ENCODE data around the gene HBM. TPM values are rescaled to one million over a fixed set of nuclear protein-coding genes. Genes with fewer than 3 reads are reported as not detected.

Gene HBM
- total RNA-seq, 2 donors from 2014 or later = not detected

GRCh38 chr16:138049-138417, 27.7 kb upstream of the HBM start:
- peaks cover 14% of the 10 kb centered on the region for H3K4me1 ChIP-seq
- peak overlapping the region in 3 of 4 donors; percentile 55 to 66 (median 65) for H3K27ac ChIP-seq
- TF ChIP-seq CTCF (IDR thresholded peaks at IDR 0.05) = no peak
- TF ChIP-seq POLR2A (IDR thresholded peaks at IDR 0.05) = no peak
- intact Hi-C loops (cut with DNase I) = no loop called here
- no peaks in the 10 kb centered on the region for H3K27me3 ChIP-seq
- peak in 3 of 4 donors; percentile 4 to 28 (median 11) for DNase-seq
- H3K4me3 ChIP-seq = peak overlapping the region; percentile 23 to 81
- 1% methylated on average over 17 to 19 of the region's 30 CpGs for WGBS, 2 donors
- ATAC-seq = no peak
- no peaks in the 10 kb centered on the region for H3K9me3 ChIP-seq
- no peaks in the 10 kb centered on the region for H3K36me3 ChIP-seq (replicated peaks in 1 of 2; ENCODE audit: insufficient read depth in 1 of 2, low read depth in 2 of 2)

- H3K4me1 ChIP-seq = peaks cover 14% of the 10 kb centered on the region
- H3K36me3 ChIP-seq (replicated peaks in 1 of 2; ENCODE audit: insufficient read depth in 1 of 2, low read depth in 2 of 2) = no peaks in the 10 kb centered on the region
- DNase-seq = no peak
- 67% methylated on average over 10 of the region's 10 CpGs for WGBS, 2 donors
- intact Hi-C loops (cut with DNase I) = no loop called here
- no peak for ATAC-seq
- H3K9me3 ChIP-seq = no peaks in the 10 kb centered on the region
- no peaks in the 10 kb centered on the region for H3K27me3 ChIP-seq
- TF ChIP-seq POLR2A (IDR thresholded peaks at IDR 0.05) = no peak
- TF ChIP-seq CTCF (IDR thresholded peaks at IDR 0.05) = no peak
- no peak overlapping the region for H3K27ac ChIP-seq
- no peak overlapping the region for H3K4me3 ChIP-seq
Measured at GRCh38 chr16:140175-140857, 25.5 kb upstream of the HBM start.

GRCh38 chr16:142405-142967, 23.3 kb upstream of the HBM start:
- TF ChIP-seq CTCF (IDR thresholded peaks at IDR 0.05) (no peak), POLR2A (IDR thresholded peaks at IDR 0.05) (no peak)
- H3K9me3 ChIP-seq = no peaks in the 10 kb centered on the region
- H3K4me3 ChIP-seq = no peak overlapping the region
- no peaks in the 10 kb centered on the region for H3K27me3 ChIP-seq
- H3K36me3 ChIP-seq (replicated peaks in 1 of 2; ENCODE audit: insufficient read depth in 1 of 2, low read depth in 2 of 2) = no peaks in the 10 kb centered on the region
- DNase-seq (no peak), ATAC-seq (no peak)
- intact Hi-C loops (cut with DNase I) = no loop called here
- H3K4me1 ChIP-seq = peaks cover 9% of the 10 kb centered on the region
- WGBS, 2 donors = 43 to 71% methylated on average over 2 to 12 of the region's 12 CpGs
- no peak overlapping the region for H3K27ac ChIP-seq

- no peak for ATAC-seq
- H3K4me3 ChIP-seq = no peak overlapping the region
- no peaks in the 10 kb centered on the region for H3K9me3 ChIP-seq
- TF ChIP-seq POLR2A (IDR thresholded peaks at IDR 0.05) (no peak), CTCF (IDR thresholded peaks at IDR 0.05) (no peak)
- peaks cover 8% of the 10 kb centered on the region for H3K4me1 ChIP-seq
- intact Hi-C loops (cut with DNase I) = no loop called here
- H3K27ac ChIP-seq = no peak overlapping the region
- WGBS, 2 donors = 73 to 78% methylated on average over 5 to 6 of the region's 6 CpGs
- no peak for DNase-seq
- H3K27me3 ChIP-seq = no peaks in the 10 kb centered on the region
- H3K36me3 ChIP-seq (replicated peaks in 1 of 2; ENCODE audit: insufficient read depth in 1 of 2, low read depth in 2 of 2) = no peaks in the 10 kb centered on the region
Measured at GRCh38 chr16:143047-143446, 22.7 kb upstream of the HBM start.

GRCh38 chr16:143456-143855, 22.3 kb upstream of the HBM start:
- Histone ChIP-seq H3K36me3 (replicated peaks in 1 of 2; ENCODE audit: insufficient read depth in 1 of 2, low read depth in 2 of 2) (no peaks in the 10 kb centered on the region), H3K4me3 (no peak overlapping the region), H3K4me1 (peaks cover 8% of the 10 kb centered on the region), H3K27ac (no peak overlapping the region), H3K27me3 (no peaks in the 10 kb centered on the region), H3K9me3 (no peaks in the 10 kb centered on the region)
- no peak for TF ChIP-seq POLR2A (IDR thresholded peaks at IDR 0.05)
- no peak for TF ChIP-seq CTCF (IDR thresholded peaks at IDR 0.05)
- 57% methylated on average over 6 of the region's 6 CpGs; no CpG with 5 or more reads in 1 of the 2 donors for WGBS, 2 donors
- no peak for ATAC-seq
- DNase-seq = no peak
- intact Hi-C loops (cut with DNase I) = no loop called here

Measured in body of pancreas (tissue), 4 donors.